ENCODE measurements around the gene KIF16B.

Gene KIF16B

DNA sequence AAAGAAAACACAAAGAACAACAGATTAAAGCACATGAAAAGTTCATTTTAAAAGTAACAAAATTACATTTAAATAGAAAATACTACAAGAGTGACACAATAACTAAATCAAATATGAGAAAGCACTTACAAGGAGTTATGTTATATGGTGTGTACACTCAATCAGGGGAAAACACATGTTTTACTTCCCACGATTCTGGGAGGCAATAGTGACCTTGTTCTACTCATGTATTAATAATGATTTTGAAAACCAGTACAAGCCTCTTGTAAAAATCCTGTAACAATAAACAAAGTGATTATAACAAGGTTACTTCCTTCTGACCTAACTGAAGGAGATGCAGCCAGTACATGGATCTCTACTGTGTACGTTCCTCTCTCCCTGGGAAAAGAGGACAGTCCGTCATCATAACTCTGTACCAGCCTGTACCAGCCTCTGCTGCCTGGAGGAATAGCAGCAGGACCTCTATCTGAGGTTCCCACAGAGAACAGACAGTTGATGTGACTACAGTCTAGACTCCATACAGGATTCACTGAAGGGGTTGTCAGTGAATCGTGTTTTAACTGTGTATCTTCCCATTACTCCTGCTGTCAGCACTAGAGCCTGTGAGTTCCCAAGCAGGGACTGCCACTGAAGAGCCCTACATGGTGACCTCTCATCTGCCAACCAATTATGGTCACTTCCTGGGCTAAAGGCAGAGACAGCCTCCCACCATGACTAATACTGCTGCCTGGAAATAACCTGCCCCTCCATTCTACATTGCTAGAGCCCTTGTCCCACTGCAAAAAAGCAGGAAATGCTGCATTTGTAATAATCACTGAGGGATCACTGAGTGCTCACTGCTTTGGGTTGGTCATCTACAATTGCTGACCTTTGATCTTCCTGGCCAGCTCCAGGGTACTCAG, 149.7 kb downstream of the KIF16B start:
- TF ChIP-seq, protein P1, sequence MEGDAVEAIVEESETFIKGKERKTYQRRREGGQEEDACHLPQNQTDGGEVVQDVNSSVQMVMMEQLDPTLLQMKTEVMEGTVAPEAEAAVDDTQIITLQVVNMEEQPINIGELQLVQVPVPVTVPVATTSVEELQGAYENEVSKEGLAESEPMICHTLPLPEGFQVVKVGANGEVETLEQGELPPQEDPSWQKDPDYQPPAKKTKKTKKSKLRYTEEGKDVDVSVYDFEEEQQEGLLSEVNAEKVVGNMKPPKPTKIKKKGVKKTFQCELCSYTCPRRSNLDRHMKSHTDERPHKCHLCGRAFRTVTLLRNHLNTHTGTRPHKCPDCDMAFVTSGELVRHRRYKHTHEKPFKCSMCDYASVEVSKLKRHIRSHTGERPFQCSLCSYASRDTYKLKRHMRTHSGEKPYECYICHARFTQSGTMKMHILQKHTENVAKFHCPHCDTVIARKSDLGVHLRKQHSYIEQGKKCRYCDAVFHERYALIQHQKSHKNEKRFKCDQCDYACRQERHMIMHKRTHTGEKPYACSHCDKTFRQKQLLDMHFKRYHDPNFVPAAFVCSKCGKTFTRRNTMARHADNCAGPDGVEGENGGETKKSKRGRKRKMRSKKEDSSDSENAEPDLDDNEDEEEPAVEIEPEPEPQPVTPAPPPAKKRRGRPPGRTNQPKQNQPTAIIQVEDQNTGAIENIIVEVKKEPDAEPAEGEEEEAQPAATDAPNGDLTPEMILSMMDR (IDR thresholded peaks at IDR 0.05; ENCODE audit: low read depth, low read length): no peak
- H3K27ac ChIP-seq: no peak overlapping the region
- H3K9me3 ChIP-seq (ENCODE audit: severe bottlenecking): no peaks in the 10 kb centered on the region
- H3K27me3 ChIP-seq (ENCODE audit: insufficient read depth, low read depth, severe bottlenecking): no peaks in the 10 kb centered on the region
- H3K4me3 ChIP-seq (ENCODE audit: low read depth, low read length): no peak overlapping the region
- no peaks in the 10 kb centered on the region; the same call in none of the 2 replicates for H3K36me3 ChIP-seq
- no peak for DNase-seq

DNA sequence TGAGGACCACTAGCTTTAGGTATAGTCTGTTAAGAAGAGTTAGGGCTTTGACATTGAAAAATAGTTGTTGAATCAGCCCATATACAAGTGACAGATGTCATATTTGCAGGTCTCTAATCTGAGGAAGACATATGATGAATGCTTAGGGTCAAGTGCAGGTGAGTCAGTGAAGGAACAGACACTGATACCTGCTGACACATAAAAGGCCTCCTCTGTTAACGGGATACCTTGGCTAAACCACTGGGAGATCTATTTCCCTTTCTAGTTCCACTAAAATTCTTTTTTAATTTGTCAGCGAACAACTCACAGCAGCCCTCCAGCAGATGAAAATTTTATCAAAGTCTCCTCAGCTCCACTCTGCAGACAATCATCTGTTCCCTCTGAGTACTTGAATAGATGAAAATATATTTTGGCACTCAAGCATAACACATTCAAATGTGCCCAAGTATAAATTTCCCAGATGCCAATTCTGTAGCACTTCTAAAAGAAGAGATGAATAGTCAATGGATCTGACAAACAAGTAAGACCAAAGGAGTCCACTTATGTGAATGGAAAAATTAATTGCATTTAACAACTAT, 154.0 kb downstream of the KIF16B start:
- H3K27me3 ChIP-seq (ENCODE audit: insufficient read depth, low read depth, severe bottlenecking): no peaks in the 10 kb centered on the region
- H3K4me3 ChIP-seq (ENCODE audit: low read depth, low read length): no peak overlapping the region
- no peak for DNase-seq
- no peaks in the 10 kb centered on the region for H3K36me3 ChIP-seq
- TF ChIP-seq, protein P1 (IDR thresholded peaks at IDR 0.05; ENCODE audit: low read depth, low read length): no peak
- H3K27ac ChIP-seq: no peak overlapping the region
- no peaks in the 10 kb centered on the region for H3K9me3 ChIP-seq (ENCODE audit: severe bottlenecking)

DNA sequence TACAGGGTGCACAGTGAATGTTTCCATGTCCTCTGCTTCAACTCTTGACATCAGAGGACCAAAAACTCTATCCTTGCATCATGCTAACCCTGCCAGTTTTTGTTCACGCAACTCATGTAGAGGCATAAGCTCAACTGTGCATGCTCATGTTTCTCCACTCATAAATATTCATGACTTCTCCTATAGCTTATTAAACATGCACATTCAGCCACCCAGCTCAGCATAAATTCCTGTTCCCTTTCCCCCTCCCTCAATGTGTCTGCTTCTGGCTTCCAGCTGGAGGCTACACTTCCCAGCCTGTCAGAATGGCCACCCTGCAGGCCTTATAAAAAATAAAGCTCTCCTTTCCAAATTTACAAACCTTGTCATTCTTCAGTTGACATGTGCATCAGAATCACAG, 154.6 kb downstream of the KIF16B start:
- TF ChIP-seq, protein P1 (IDR thresholded peaks at IDR 0.05; ENCODE audit: low read depth, low read length): no peak
- H3K27me3 ChIP-seq (ENCODE audit: insufficient read depth, low read depth, severe bottlenecking): no peaks in the 10 kb centered on the region

DNA sequence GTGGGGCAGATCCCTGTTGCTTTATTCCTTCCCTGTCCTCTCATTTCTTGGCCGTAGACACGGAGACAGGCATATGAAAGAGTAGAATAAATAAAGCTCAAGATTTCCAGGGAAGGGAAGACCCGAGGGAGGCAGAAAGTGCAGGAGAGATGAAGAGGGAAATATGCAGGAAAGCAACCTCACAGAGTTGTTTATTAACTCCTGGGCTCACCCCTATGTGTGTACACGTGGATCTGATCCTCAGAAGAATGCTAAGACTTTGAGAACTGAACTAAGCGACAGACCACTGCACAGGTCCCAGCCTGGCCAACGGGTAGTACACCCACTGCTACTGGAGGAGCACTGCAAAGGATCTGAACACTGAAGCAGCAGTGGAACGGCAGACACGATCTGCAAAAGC, 156.2 kb downstream of the KIF16B start:
- no peaks in the 10 kb centered on the region for H3K27me3 ChIP-seq (ENCODE audit: insufficient read depth, low read depth, severe bottlenecking)
- H3K4me3 ChIP-seq (ENCODE audit: low read depth, low read length): no peak overlapping the region
- no peak for DNase-seq
- no peaks in the 10 kb centered on the region for H3K9me3 ChIP-seq (ENCODE audit: severe bottlenecking)
- H3K27ac ChIP-seq: no peak overlapping the region
- no peaks in the 10 kb centered on the region for H3K36me3 ChIP-seq
- TF ChIP-seq, protein P1 (IDR thresholded peaks at IDR 0.05; ENCODE audit: low read depth, low read length): no peak

More for the DNA sequence above, 154.6 kb downstream of the KIF16B start:
- H3K4me3 ChIP-seq (ENCODE audit: low read depth, low read length): no peak overlapping the region
- DNase-seq: no peak
- H3K27ac ChIP-seq: no peak overlapping the region
- no peaks in the 10 kb centered on the region for H3K9me3 ChIP-seq (ENCODE audit: severe bottlenecking)
- no peaks in the 10 kb centered on the region for H3K36me3 ChIP-seq

DNA sequence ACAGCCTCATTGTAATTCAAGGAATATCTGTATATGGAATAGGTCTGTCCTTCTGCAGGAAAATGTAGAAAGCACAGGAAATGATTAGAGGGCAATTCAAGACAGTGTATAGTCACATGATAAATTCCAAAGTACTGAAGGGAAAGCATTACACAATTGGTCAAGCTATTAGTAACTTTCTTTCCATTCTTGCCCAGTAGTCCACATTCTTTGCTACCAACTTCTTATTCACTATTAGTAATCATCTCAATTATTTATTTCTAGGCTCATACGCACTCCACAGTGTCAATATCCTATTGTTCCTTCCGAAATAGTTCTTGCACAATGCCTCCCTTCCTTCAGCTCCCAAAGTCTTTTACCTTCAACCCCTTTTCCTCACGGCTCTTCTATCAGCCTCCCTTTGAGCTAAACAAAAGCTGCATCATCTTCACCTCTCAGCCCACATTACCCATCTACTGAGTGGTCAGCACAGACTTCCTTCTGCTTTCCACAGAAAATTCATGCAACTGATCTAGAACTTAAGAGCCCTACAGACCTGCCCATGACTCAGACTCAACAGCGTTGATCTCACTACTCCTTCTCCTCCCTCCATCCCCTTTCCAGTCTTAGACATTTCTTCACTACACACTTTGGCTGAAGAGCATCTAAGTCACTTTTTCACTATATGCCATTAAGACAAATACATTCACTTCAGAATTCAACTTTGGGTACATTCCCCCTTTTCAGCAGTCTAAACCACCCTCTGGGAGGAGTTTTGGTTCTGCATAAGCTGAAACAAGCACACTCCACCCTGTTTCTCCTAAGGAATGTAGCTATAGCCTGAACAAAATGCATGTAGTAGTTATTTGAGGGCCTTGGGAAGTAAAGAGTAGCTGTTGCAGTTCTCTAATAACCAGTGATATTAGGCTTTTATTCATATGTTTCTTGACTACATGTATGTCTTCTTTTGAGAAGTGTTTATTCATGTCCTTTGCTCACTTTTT, 157.9 kb downstream of the KIF16B start:
- TF ChIP-seq, protein P1 (IDR thresholded peaks at IDR 0.05; ENCODE audit: low read depth, low read length): no peak
- Histone ChIP-seq H3K27me3 (ENCODE audit: insufficient read depth, low read depth, severe bottlenecking) (no peaks in the 10 kb centered on the region), H3K9me3 (ENCODE audit: severe bottlenecking) (peaks cover 4% of the 10 kb centered on the region), H3K36me3 (no peaks in the 10 kb centered on the region), H3K4me3 (ENCODE audit: low read depth, low read length) (no peak overlapping the region), H3K27ac (no peak overlapping the region)
- no peak for DNase-seq

Data from WERI-Rb-1 (cell line).